NOMO-1 (cell line): Measurements from ENCODE around the gene IL33.

ENCODE experiments used
- DNase-seq, 2 experiments: peaks; one replicate each; lab custom pipeline; 2025; ENCODE audit not compliant: unreplicated experiment in 2 of 2; lab: John Stamatoyannopoulos, UW

IL33 gene

DNA sequence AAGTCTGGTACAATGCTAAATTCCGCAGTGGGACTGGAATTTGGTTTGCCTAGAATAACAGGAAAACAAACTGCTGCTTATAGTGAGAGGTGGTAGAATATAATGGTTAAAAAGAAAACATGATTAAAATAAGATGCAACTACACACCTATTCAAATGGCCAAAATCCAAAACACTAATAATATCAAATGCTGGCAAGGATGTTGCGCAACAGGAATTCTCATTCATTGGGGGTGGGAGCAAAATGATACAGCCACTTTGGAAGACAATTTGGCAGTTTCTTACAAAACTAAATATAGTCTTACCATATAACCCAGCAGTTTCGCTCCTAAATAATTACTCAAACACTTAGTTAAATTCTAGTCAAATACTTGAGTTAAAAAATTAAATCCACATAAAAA is 61.8 kb downstream of the IL33 start:
- DNase-seq = no peak

GRCh38 chr9:6301858-6302257 is 86.3 kb downstream of the IL33 start:
- DNase-seq = no peak

- no peak for DNase-seq
These were observed 86.8 kb downstream of the IL33 start for GRCh38 chr9:6302417-6302816.

GRCh38 chr9:6304232-6304631 is 88.6 kb downstream of the IL33 start:
- DNase-seq = no peak

GRCh38 chr9:6305954-6306563 is 90.5 kb downstream of the IL33 start:
- peak in 1 of 2 experiments; percentile 0 for DNase-seq
